Placental epithelial cell (primary cell): Measurements from ENCODE around the gene KNCN. TPM values are rescaled to one million over a fixed set of nuclear protein-coding genes. Genes with fewer than 3 reads are reported as not detected.

Experiments
- total RNA-seq: library from RNA; depleted of rRNA; stranded (reverse); fragments of >200 nt; gene quantifications from 2 replicates; pipeline ENCODE4 v1.2.3, GENCODE V29; 2012

Gene KNCN
- total RNA-seq, result not detected in 2 replicates

GRCh38 chr1:46551597-46552095 lies at the start of gene KNCN:
TSS of gene KNCN (minus strand) at chr1:46551647. CDS start at chr1:46551215, 432 bp downstream.

Other genes starting within 250 kb of the KNCN start
- 167 and 184 TPM in 2 replicates for gene LRRC41, start 248.0 kb downstream of the KNCN start, total RNA-seq
- 239 and 344 TPM in 2 replicates for gene UQCRH, start 247.9 kb downstream of the KNCN start, total RNA-seq
- 20.0 and 26.6 TPM in 2 replicates for gene NSUN4, start 210.8 kb downstream of the KNCN start, total RNA-seq
- 10.5 and 15.3 TPM in 2 replicates for gene FAAH, start 157.3 kb downstream of the KNCN start, total RNA-seq
- gene DMBX1, start 61.8 kb downstream of the KNCN start, total RNA-seq, result not detected in 2 replicates
- 17.3 and 17.8 TPM in 2 replicates for gene MKNK1, start 52.6 kb upstream of the KNCN start, total RNA-seq
- gene MOB3C, start 65.2 kb upstream of the KNCN start, total RNA-seq, result 10.2 and 10.7 TPM in 2 replicates
- 34.2 and 42.7 TPM in 2 replicates for gene ATPAF1, start 116.7 kb upstream of the KNCN start, total RNA-seq
- not detected in 2 replicates for gene TEX38, start 120.2 kb upstream of the KNCN start, total RNA-seq
- 65.6 and 78.6 TPM in 2 replicates for gene EFCAB14, start 167.5 kb upstream of the KNCN start, total RNA-seq
- gene CYP4B1, start 247.4 kb upstream of the KNCN start, total RNA-seq, result 1.6 and 2.5 TPM in 2 replicates